IMR-90 (cell line): ENCODE results near the gene WDR45B. TPM values are rescaled to one million over a fixed set of nuclear protein-coding genes. Genes with fewer than 3 reads are reported as not detected.

Source experiments
- ATAC-seq: fragments of 200-7000 bp; cut with Tn5 transposase; 2 replicates; pipeline ENCODE4 v1.9.1; 2020; ENCODE audit warnings: low read depth, mild to moderate bottlenecking, moderate library complexity
- BruUV-seq: library from RNA; stranded (reverse); fragments of 400-500 nt; replicated peaks from 2 replicates; lab custom pipeline; 2021; lab: Mats Ljungman, UMichigan
- CTCF ChIA-PET: fragments of 300-600 bp; formaldehyde crosslinking; extraction: SDS; loops from one replicate; lab custom pipeline; 2021; ENCODE audit warnings: antibody characterized with exemption; lab: Yijun Ruan, JAX
- POLR2A ChIA-PET: fragments of 300-600 bp; sonication (Branson Sonifier 250); formaldehyde crosslinking; loops from one replicate; lab custom pipeline; 2022; ENCODE audit warnings: antibody characterized with exemption; ENCODE audit not compliant: unreplicated experiment; lab: Charles Lee
- DNase-seq: peaks from one replicate; pipeline ENCODE4 v3.0.0; 2013
- H2AFZ ChIP-seq: replicated peaks from 2 replicates; pipeline ENCODE3; 2013; ENCODE audit warnings: low read length, mild to moderate bottlenecking; ENCODE audit not compliant: poor library complexity
- H2AK5ac ChIP-seq: 2 replicates; pipeline ENCODE4 v1.6.1; 2013; ENCODE audit warnings: low read depth, low read length, inconsistent platforms
- H2AK9ac ChIP-seq: replicated peaks from 2 replicates; pipeline ENCODE3; 2013; ENCODE audit warnings: mild to moderate bottlenecking, low read depth, low read length, moderate library complexity; ENCODE audit not compliant: poor library complexity
- H2BK120ac ChIP-seq: 2 replicates; pipeline ENCODE4 v1.6.1; 2013; ENCODE audit warnings: low read depth, low read length, inconsistent platforms
- H2BK15ac ChIP-seq: 3 replicates; pipeline ENCODE4 v1.6.1; 2013; ENCODE audit warnings: low read depth, low read length, inconsistent platforms
- H2BK20ac ChIP-seq: 2 replicates; pipeline ENCODE4 v1.6.1; 2013; ENCODE audit warnings: low read depth, mild to moderate bottlenecking, inconsistent platforms, low read length, moderate library complexity
- H2BK5ac ChIP-seq: 2 replicates; pipeline ENCODE4 v1.6.1; 2013; ENCODE audit warnings: mild to moderate bottlenecking, low read depth, low read length, inconsistent platforms; ENCODE audit not compliant: poor library complexity, severe bottlenecking
- H3K14ac ChIP-seq: replicated peaks from 2 replicates; pipeline ENCODE4 v1.6.1; 2013; ENCODE audit warnings: low read depth, low read length, inconsistent platforms
- H3K18ac ChIP-seq: 2 replicates; pipeline ENCODE4 v1.6.1; 2013; ENCODE audit warnings: low read depth, low read length, control low read depth
- H3K23ac ChIP-seq: 2 replicates; pipeline ENCODE4 v1.6.1; 2013; ENCODE audit warnings: low read depth, low read length, inconsistent platforms
- H3K27ac ChIP-seq: 2 replicates; pipeline ENCODE4 v1.5.1; 2013; ENCODE audit warnings: mild to moderate bottlenecking, control low read depth, low read length; ENCODE audit not compliant: insufficient read depth
- H3K27me3 ChIP-seq: 2 replicates; pipeline ENCODE4 v1.6.1; 2013; ENCODE audit warnings: low read length; ENCODE audit not compliant: control insufficient read depth, insufficient read depth
- H3K36me3 ChIP-seq: 2 replicates; pipeline ENCODE4 v1.6.1; 2013; ENCODE audit warnings: low read length, mixed read lengths; ENCODE audit not compliant: control insufficient read depth, insufficient read depth
- H3K4ac ChIP-seq: 2 replicates; pipeline ENCODE4 v1.6.1; 2013; ENCODE audit warnings: low read depth, low read length, inconsistent platforms
- H3K4me1 ChIP-seq: 2 replicates; pipeline ENCODE4 v1.6.1; 2013; ENCODE audit warnings: low read length, mixed read lengths; ENCODE audit not compliant: control insufficient read depth, insufficient read depth
- H3K4me2 ChIP-seq: 2 replicates; pipeline ENCODE4 v1.6.1; 2013; ENCODE audit warnings: low read depth, mild to moderate bottlenecking, control low read depth, low read length, moderate library complexity
- H3K4me3 ChIP-seq: 2 replicates; pipeline ENCODE4 v1.5.1; 2013; ENCODE audit warnings: low read depth, mild to moderate bottlenecking, control low read depth, low read length, moderate library complexity; ENCODE audit not compliant: insufficient read depth
- H3K56ac ChIP-seq: 2 replicates; pipeline ENCODE4 v1.6.1; 2013; ENCODE audit warnings: low read length, inconsistent platforms; ENCODE audit not compliant: insufficient read depth; ENCODE audit errors: extremely low read depth
- H3K79me1 ChIP-seq, 2 experiments: 2 replicates each; pipeline ENCODE4 v1.6.1; 2013; ENCODE audit warnings: low read length in 2 of 2, inconsistent platforms in 1 of 2, low read depth in 1 of 2
- H3K9ac ChIP-seq: 2 replicates; pipeline ENCODE4 v1.6.1; 2013; ENCODE audit warnings: low read depth, low read length, control low read depth
- H3K9me1 ChIP-seq: 2 replicates; pipeline ENCODE4 v1.6.1; 2013; ENCODE audit warnings: low read length, inconsistent platforms; ENCODE audit not compliant: insufficient read depth
- H3K9me3 ChIP-seq: 2 replicates; pipeline ENCODE4 v1.6.1; 2013; ENCODE audit warnings: low read length; ENCODE audit not compliant: control insufficient read depth, insufficient read depth
- H4K20me1 ChIP-seq: 2 replicates; pipeline ENCODE4 v1.6.1; 2013; ENCODE audit warnings: low read length, inconsistent platforms; ENCODE audit not compliant: insufficient read depth
- H4K5ac ChIP-seq: 2 replicates; pipeline ENCODE4 v1.6.1; 2013; ENCODE audit warnings: mild to moderate bottlenecking, low read depth, low read length, control low read depth
- H4K8ac ChIP-seq, 2 experiments: 2 replicates each; pipeline ENCODE4 v1.6.1; 2013; ENCODE audit warnings: low read depth in 2 of 2, low read length in 2 of 2, control low read depth in 1 of 2, inconsistent platforms in 1 of 2
- H4K91ac ChIP-seq: 2 replicates; pipeline ENCODE4 v1.6.1; 2013; ENCODE audit warnings: low read depth, low read length, inconsistent platforms; ENCODE audit not compliant: insufficient read depth
- BHLHE40 ChIP-seq: fragments of 150-350 bp; IDR thresholded peaks from 2 replicates; pipeline ENCODE4 v1.6.1; 2016; ENCODE audit warnings: mild to moderate bottlenecking, low read depth, low read length
- CHD1 ChIP-seq: IDR thresholded peaks from 2 replicates; pipeline ENCODE4 v1.6.1; 2012; ENCODE audit warnings: low read depth, low read length, improper control_type of control experiment
- ELK1 ChIP-seq: fragments of 150-350 bp; IDR thresholded peaks from 2 replicates; pipeline ENCODE4 v1.6.1; 2016; ENCODE audit warnings: low read depth, mild to moderate bottlenecking, low read length, moderate library complexity, borderline replicate concordance
- FOS ChIP-seq: fragments of 150-350 bp; IDR thresholded peaks from 2 replicates; pipeline ENCODE4 v1.6.1; 2016; ENCODE audit warnings: low read depth, low read length
- MAFK ChIP-seq: IDR thresholded peaks from 2 replicates; pipeline ENCODE4 v1.6.1; 2012; ENCODE audit warnings: low read depth, low read length, improper control_type of control experiment
- MAZ ChIP-seq: IDR thresholded peaks from 2 replicates; pipeline ENCODE4 v1.6.1; 2012; ENCODE audit warnings: low read depth, mild to moderate bottlenecking, low read length, improper control_type of control experiment, moderate library complexity, borderline replicate concordance
- MXI1 ChIP-seq: IDR thresholded peaks from 2 replicates; pipeline ENCODE4 v1.6.1; 2012; ENCODE audit warnings: low read depth, mild to moderate bottlenecking, low read length, moderate library complexity, borderline replicate concordance
- NFE2L2 ChIP-seq: fragments of 150-350 bp; IDR thresholded peaks from 2 replicates; pipeline ENCODE4 v1.6.1; 2016; ENCODE audit warnings: low read depth, mild to moderate bottlenecking, low read length
- POLR2A ChIP-seq: IDR thresholded peaks from 2 replicates; pipeline ENCODE4 v1.6.1; 2012; ENCODE audit warnings: mild to moderate bottlenecking, low read depth, low read length
- RAD21 ChIP-seq: IDR thresholded peaks from 2 replicates; pipeline ENCODE4 v1.6.1; 2012; ENCODE audit warnings: low read length, improper control_type of control experiment
- RCOR1 ChIP-seq: IDR thresholded peaks from 2 replicates; pipeline ENCODE4 v1.6.1; 2012; ENCODE audit warnings: mild to moderate bottlenecking, low read length, improper control_type of control experiment; ENCODE audit not compliant: insufficient replicate concordance
- RFX5 ChIP-seq: IDR thresholded peaks from 2 replicates; pipeline ENCODE4 v1.8.0; 2012; ENCODE audit warnings: low read depth, mild to moderate bottlenecking, low read length, moderate library complexity
- SMC3 ChIP-seq: fragments of 150-350 bp; IDR thresholded peaks from 2 replicates; pipeline ENCODE4 v1.6.1; 2016; ENCODE audit warnings: low read depth, mild to moderate bottlenecking, antibody characterized with exemption, low read length, moderate library complexity
- WGBS, 2 experiments: methylation state at CpG; one replicate each; pipeline versions ENCODE4 v1.1.5 to v1.1.7; 2013; ENCODE audit warnings: missing lambda C conversion rate in 2 of 2; ENCODE audit not compliant: insufficient read length in 1 of 2; ENCODE audit errors: extremely low coverage in 2 of 2; 5-methylcytosine and 5-hydroxymethylcytosine counted together
- dilution Hi-C: fragments of 300-500 bp; cut with HindIII; formaldehyde crosslinking; loops from one replicate; pipeline ENCODE4 v1.14.3; 2018; ENCODE audit warnings: low sequenced_read_pairs; ENCODE audit not compliant: unreplicated experiment
- in situ Hi-C: fragments of 300-500 bp; cut with MboI; formaldehyde crosslinking; loops from 3 replicates; pipeline ENCODE4 v1.14.3; 2019; ENCODE audit warnings: low sequenced_read_pairs, inconsistent platforms, mixed read lengths
- intact Hi-C: fragments of 100-400 bp; cut with micrococcal nuclease; formaldehyde crosslinking; loops from 2 replicates; pipeline ENCODE4 v1.10.0; 2022
- polyA plus RNA-seq, 3 experiments: library from polyadenylated mRNA; depleted of rRNA; stranded (reverse); fragments of >200 nt; gene quantifications; 2 replicates each; pipeline ENCODE4 v1.2.3, GENCODE V29; 2012; ENCODE audit warnings: low replicate concordance in 1 of 3
- total RNA-seq: library from RNA; depleted of rRNA; stranded (reverse); fragments of >200 nt; gene quantifications from 2 replicates; pipeline ENCODE4 v1.2.3, GENCODE V29; 2012

Gene WDR45B
- total and polyA plus RNA-seq, 2 of the 4 experiments (the other 2 are of a cell fraction) = 98.2 to 110 TPM

- H4K20me1 ChIP-seq = peaks cover 14% of the 10 kb centered on the region
- no TSS peak for BruUV-seq
- in situ Hi-C loops = no loop called here
- no peak overlapping the region for H4K5ac ChIP-seq
- no peak overlapping the region for H3K4me3 ChIP-seq
- TF ChIP-seq FOS (no peak), POLR2A (no peak), RAD21 (no peak), CHD1 (no peak), MAFK (no peak), RFX5 (no peak), SMC3 (no peak), BHLHE40 (no peak), MXI1 (no peak), NFE2L2 (no peak), RCOR1 (no peak), ELK1 (no peak), MAZ (no peak)
- peaks cover 11 to 59% of the 10 kb centered on the region in 2 experiments for H3K79me1 ChIP-seq
- no peak overlapping the region for H2BK15ac ChIP-seq
- no peak overlapping the region for H3K4ac ChIP-seq
- ChIA-PET CTCF (no interaction called here), POLR2A (no interaction called here)
- H2AFZ ChIP-seq = no peak overlapping the region
- no peak overlapping the region for H3K14ac ChIP-seq
- no peak overlapping the region for H2BK5ac ChIP-seq
- H3K23ac ChIP-seq = no peak overlapping the region
- no peak overlapping the region for H2BK120ac ChIP-seq
- H3K9me1 ChIP-seq = peaks cover 10% of the 10 kb centered on the region
- no peak overlapping the region for H2BK20ac ChIP-seq
- intact Hi-C loops = no loop called here
- H2AK9ac ChIP-seq = no peak overlapping the region
- H3K9ac ChIP-seq = no peak overlapping the region
- dilution Hi-C loops = no loop called here
- H4K91ac ChIP-seq = no peak overlapping the region
- no peak overlapping the region for H3K4me2 ChIP-seq
- no peak overlapping the region for H2AK5ac ChIP-seq
- H3K4me1 ChIP-seq = peaks cover 11% of the 10 kb centered on the region
- no peaks in the 10 kb centered on the region for H3K9me3 ChIP-seq
- DNase-seq = no peak
- H3K56ac ChIP-seq = no peak overlapping the region
- peaks cover 45% of the 10 kb centered on the region for H3K36me3 ChIP-seq
- no peak overlapping the region for H3K27ac ChIP-seq
- H3K27me3 ChIP-seq = no peaks in the 10 kb centered on the region
- 100% methylated on average over 3 of the region's 11 CpGs; no CpG with 5 or more reads in 1 of the 2 experiments for WGBS, 2 experiments
- no peak for ATAC-seq
- H4K8ac ChIP-seq = no peak overlapping the region
- no peak overlapping the region for H3K18ac ChIP-seq
These were observed 53.7 kb downstream of the WDR45B start for GRCh38 chr17:82594571-82594970.
